Duodenal mucosa (tissue), 2 donors: ENCODE data around the gene ARHGAP22.

ENCODE experiments used
- H3K27ac ChIP-seq: one replicate; pipeline ENCODE4 v1.7.0; 2013; ENCODE audit warnings: low read depth, low read length
- H3K27me3 ChIP-seq, 2 donors: one replicate each; pipeline ENCODE4 v1.7.0; 2013; ENCODE audit warnings: low read length in 2 of 2, control low read depth in 1 of 2; ENCODE audit not compliant: insufficient read depth in 2 of 2, control insufficient read depth in 1 of 2
- H3K36me3 ChIP-seq, 2 donors: one replicate each; pipeline ENCODE4 v1.7.0; 2013; ENCODE audit warnings: low read length in 2 of 2, control low read depth in 1 of 2; ENCODE audit not compliant: insufficient read depth in 2 of 2, control insufficient read depth in 1 of 2
- H3K4me1 ChIP-seq, 2 donors: one replicate each; pipeline ENCODE4 v1.7.0; 2013; ENCODE audit warnings: low read length in 2 of 2, control low read depth in 1 of 2; ENCODE audit not compliant: insufficient read depth in 2 of 2, control insufficient read depth in 1 of 2
- H3K4me3 ChIP-seq, 2 donors: one replicate each; pipeline ENCODE4 v1.7.0; 2013; ENCODE audit warnings: low read length in 2 of 2, low read depth in 1 of 2
- H3K9ac ChIP-seq, 2 donors: one replicate each; pipeline ENCODE4 v1.7.0; 2013; ENCODE audit warnings: low read length in 2 of 2, low read depth in 1 of 2
- H3K9me3 ChIP-seq, 2 donors: one replicate each; pipeline ENCODE4 v1.7.0; 2013; ENCODE audit warnings: low read length in 2 of 2, control low read depth in 1 of 2; ENCODE audit not compliant: control insufficient read depth in 1 of 2

ARHGAP22 gene

DNA sequence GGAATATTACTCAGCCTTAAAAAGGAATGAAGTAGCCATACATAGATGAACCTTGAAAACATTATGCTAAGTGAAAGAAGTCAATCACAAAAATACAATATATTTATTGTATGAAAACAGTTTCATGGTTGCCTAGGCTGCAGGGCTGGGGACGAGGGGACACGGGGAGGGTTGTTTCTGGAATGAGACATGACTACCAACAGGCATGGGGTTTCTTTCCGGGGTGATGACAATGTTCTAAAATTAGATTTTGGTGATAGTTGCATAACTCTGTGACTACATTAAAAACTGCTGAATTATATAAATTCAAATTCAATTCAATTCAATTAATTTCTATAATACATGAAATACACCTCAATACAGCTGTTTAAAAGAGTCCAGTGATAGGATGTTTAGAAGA, 88.0 kb downstream of the ARHGAP22 start:
- peaks cover 4 to 5% of the 10 kb centered on the region in 2 donors for H3K27me3 ChIP-seq
- no peak overlapping the region for H3K9ac ChIP-seq
- H3K4me3 ChIP-seq = no peak overlapping the region
- peaks cover 0 to 3% of the 10 kb centered on the region in 2 donors for H3K9me3 ChIP-seq
- H3K4me1 ChIP-seq = no peaks in the 10 kb centered on the region
- H3K36me3 ChIP-seq = no peaks in the 10 kb centered on the region
- H3K27ac ChIP-seq = no peak overlapping the region

DNA sequence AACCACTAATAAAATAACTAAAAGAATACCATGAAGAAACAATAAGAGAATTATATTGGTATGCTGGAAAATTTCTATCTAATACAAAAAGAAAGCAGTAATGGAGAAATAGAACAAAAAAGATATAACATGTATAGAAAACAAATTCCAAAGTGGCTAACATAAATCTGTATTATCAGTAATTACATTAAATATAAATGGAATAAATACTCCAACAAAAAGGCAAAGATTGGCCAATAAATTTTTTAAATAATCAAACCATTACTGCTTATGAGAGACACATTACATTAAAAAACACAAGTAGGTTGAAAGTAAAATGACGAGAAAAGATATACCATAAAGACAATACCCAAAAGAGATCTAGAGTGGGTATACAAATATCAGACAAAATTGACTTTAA, 90.0 kb downstream of the ARHGAP22 start:
- Histone ChIP-seq H3K4me3 (no peak overlapping the region), H3K27me3 (no peaks in the 10 kb centered on the region), H3K4me1 (no peaks in the 10 kb centered on the region), H3K9ac (no peak overlapping the region), H3K36me3 (no peaks in the 10 kb centered on the region), H3K27ac (no peak overlapping the region), H3K9me3 (peaks cover 0 to 3% of the 10 kb centered on the region in 2 donors)

DNA sequence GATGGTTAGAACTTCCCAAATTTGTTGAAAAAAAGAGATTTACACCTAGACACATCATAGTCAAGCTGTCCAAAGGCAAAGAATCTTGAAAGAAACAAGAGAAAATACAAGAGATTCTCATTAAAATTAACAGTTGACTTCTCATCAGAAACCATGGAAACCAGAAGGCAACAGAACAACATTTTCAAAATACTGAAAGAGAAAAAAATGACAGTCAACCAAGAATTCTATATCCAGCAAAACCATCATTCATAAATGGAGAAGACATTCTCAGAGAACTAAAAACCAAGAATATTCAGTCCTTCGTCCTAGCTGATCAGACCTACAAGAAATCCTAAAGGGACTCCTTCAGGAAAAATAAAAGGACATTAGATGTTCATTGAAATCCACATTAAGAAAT, 90.6 kb downstream of the ARHGAP22 start:
- peaks cover 0 to 3% of the 10 kb centered on the region in 2 donors for H3K9me3 ChIP-seq
- H3K27me3 ChIP-seq = no peaks in the 10 kb centered on the region
- no peak overlapping the region for H3K9ac ChIP-seq
- H3K4me3 ChIP-seq = no peak overlapping the region
- H3K4me1 ChIP-seq = no peaks in the 10 kb centered on the region
- H3K36me3 ChIP-seq = no peaks in the 10 kb centered on the region
- H3K27ac ChIP-seq = no peak overlapping the region

DNA sequence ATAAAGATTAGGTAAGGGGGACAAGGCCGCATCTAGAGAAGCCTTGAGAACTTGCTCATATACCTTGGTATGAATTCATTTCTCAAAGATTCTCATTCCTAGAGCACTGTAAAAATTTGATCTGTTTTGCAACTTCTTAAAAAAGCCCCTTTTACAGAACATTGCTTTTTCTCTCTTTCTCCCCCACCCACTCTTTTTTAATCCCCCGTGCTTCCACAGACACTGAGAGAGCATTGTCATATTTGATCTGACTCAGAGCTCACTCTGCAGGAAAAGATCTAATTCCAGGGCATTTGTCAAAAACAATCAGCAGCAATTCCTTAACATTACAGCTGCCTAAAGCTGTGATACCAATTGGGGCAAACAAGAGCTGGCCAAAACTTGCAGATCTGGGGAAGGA, 92.0 kb downstream of the ARHGAP22 start:
- H3K4me3 ChIP-seq = no peak overlapping the region
- no peaks in the 10 kb centered on the region for H3K27me3 ChIP-seq
- H3K9ac ChIP-seq = no peak overlapping the region
- peaks cover 4% of the 10 kb centered on the region in 2 donors for H3K4me1 ChIP-seq
- no peaks in the 10 kb centered on the region for H3K36me3 ChIP-seq
- H3K27ac ChIP-seq = no peak overlapping the region
- H3K9me3 ChIP-seq = peaks cover 0 to 3% of the 10 kb centered on the region in 2 donors

DNA sequence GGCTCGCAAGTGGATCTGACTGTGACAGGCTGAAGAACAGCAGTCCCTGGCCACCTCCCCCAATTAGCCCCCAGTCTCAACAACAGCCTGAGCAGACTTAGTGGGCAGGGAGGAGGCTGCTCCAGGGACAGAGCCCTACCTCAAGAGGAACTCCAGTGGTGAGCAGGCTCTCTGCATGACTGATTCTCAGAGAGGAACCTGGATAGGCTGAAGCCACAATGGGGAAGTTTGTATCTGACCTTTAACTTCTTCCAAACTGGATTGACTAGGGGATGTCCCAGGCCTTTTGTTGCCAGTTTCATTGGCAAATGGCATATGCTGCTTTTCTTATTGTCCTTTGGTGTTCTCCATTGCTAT, 93.0 kb downstream of the ARHGAP22 start:
- no peaks in the 10 kb centered on the region for H3K36me3 ChIP-seq
- H3K9me3 ChIP-seq = peaks cover 0 to 3% of the 10 kb centered on the region in 2 donors
- no peak overlapping the region for H3K4me3 ChIP-seq
- H3K27me3 ChIP-seq = no peaks in the 10 kb centered on the region
- H3K9ac ChIP-seq = no peak overlapping the region
- H3K4me1 ChIP-seq = peaks cover 4% of the 10 kb centered on the region in 2 donors
- H3K27ac ChIP-seq = no peak overlapping the region

DNA sequence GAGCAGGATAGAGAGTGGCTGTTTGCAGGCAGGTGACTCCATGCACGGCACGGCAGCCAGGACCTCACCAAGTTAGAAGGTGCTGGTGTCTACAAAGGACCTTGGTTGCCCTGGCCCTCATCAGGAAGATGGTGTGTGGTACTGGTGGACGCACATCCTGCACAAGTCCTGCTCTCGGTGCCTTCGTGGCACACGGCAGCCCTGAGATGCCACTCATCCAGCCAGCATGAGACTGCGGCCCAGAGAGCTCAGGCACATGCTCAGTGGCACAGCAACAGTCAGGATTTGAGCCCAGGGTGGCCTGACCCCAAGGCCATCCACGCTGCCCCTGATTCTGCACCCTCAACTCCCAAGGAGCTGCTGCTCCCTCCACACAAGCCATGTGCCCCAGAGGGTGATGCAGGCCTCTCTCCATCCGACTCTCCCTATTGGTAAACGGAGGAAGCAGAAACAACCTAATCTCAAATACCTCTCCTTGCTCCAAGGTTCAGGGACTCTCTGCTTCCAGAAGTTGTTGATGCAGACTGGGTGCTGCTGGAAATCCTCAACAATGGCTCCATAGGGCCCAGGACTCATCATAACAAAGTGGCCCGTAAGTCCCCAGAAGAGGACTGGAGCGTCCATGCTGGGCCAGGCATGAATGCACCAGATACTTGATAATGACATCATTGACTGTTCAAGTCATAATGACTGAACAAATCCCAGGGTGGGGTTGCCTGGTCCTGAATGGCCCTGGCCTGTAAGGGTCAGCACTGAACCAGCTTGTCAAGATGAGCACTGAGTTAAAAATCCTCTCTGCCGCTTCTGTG, 93.6 kb downstream of the ARHGAP22 start:
- peaks cover 4% of the 10 kb centered on the region in 2 donors for H3K4me1 ChIP-seq
- no peak overlapping the region for H3K4me3 ChIP-seq
- no peaks in the 10 kb centered on the region for H3K27me3 ChIP-seq
- H3K27ac ChIP-seq = no peak overlapping the region
- H3K36me3 ChIP-seq = no peaks in the 10 kb centered on the region
- H3K9ac ChIP-seq = no peak overlapping the region
- H3K9me3 ChIP-seq = peaks cover 0 to 3% of the 10 kb centered on the region in 2 donors

DNA sequence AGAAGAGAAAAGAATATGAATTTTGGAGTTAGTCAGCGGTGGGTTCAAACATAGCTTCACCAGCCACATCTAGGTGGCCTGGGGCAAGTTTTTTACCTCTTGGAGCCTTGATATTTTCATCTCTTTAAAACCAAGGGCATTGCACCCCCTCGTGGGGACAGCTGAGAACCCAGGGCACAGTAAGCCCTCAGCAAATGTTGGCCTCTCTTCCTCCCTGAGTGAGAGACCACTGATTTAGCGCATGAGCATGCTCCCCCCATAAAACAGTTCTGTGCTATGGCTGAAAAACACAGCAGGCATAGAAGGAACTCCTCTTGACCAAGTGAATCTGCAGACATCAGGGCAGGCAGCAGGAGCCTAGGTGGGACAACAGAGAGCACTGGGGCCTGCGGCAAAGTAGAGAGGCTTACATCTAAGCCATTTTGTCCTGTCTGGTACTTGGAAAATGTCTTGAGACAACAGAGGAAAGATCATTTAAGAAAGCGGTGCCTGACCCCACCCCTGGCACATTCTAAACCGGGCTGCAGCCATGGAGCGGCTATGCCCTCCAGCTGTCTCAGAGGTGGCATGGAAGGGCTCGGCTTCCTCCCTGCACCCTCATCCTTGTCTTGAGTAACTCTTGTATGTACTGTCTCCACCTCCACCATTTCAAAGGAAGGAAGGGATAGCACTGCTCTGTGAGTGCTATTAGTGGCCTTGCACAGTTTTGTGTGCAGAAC, 94.7 kb downstream of the ARHGAP22 start:
- no peaks in the 10 kb centered on the region for H3K9me3 ChIP-seq
- no peak overlapping the region for H3K9ac ChIP-seq
- H3K27me3 ChIP-seq = no peaks in the 10 kb centered on the region
- no peak overlapping the region for H3K27ac ChIP-seq
- H3K4me3 ChIP-seq = no peak overlapping the region
- no peaks in the 10 kb centered on the region for H3K36me3 ChIP-seq
- peaks cover 4% of the 10 kb centered on the region in 2 donors for H3K4me1 ChIP-seq

DNA sequence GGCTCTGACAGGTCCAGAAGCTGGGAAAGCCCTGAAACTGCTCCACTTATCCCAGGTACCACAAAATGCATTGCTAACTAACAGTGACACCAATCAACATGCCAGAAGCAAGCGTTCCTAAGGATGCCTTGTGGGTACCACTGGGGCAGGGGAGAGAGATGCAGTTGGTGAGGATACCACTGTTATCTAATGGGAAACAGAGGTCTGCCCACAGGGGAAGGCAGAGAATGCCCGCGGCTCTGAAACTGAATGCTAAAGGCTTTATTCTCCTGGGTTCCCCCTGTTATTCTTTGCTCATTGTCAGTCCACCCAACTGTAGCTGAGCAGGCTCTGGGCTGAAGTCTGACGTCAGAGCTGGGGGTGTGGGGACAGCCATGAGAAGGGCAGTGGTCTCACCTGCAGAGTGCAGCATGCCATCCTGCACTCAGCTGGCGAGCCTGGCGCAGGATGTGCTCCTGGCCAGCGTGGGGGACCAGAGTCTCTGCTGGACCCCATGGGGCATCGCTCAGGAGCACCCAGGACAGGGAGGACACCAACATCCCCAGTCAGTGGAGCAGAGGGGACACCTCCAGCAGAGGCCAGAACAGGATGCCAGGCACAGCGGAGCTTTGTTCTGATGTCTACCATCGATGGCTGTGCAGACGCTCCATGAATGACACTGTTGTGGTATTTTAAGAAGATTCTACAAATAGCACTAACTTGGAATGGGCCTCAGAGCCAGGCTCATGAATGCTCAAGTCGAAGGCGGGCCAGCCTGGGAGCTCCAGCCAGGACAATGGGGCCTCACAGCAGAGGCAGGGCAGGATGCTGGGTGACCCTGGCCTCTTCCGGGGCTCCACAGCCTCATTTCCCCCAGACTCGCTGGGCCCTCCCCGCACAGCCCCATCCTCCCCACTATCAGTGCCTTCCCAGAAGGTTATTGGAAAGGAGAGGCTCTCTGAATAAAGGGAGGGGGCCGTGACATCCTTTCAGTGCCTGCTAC, 95.8 kb downstream of the ARHGAP22 start:
- no peaks in the 10 kb centered on the region for H3K36me3 ChIP-seq
- H3K9me3 ChIP-seq = no peaks in the 10 kb centered on the region
- H3K4me1 ChIP-seq = peaks cover 4% of the 10 kb centered on the region in 2 donors
- no peaks in the 10 kb centered on the region for H3K27me3 ChIP-seq
- no peak overlapping the region for H3K27ac ChIP-seq
- H3K4me3 ChIP-seq = no peak overlapping the region
- H3K9ac ChIP-seq = no peak overlapping the region

DNA sequence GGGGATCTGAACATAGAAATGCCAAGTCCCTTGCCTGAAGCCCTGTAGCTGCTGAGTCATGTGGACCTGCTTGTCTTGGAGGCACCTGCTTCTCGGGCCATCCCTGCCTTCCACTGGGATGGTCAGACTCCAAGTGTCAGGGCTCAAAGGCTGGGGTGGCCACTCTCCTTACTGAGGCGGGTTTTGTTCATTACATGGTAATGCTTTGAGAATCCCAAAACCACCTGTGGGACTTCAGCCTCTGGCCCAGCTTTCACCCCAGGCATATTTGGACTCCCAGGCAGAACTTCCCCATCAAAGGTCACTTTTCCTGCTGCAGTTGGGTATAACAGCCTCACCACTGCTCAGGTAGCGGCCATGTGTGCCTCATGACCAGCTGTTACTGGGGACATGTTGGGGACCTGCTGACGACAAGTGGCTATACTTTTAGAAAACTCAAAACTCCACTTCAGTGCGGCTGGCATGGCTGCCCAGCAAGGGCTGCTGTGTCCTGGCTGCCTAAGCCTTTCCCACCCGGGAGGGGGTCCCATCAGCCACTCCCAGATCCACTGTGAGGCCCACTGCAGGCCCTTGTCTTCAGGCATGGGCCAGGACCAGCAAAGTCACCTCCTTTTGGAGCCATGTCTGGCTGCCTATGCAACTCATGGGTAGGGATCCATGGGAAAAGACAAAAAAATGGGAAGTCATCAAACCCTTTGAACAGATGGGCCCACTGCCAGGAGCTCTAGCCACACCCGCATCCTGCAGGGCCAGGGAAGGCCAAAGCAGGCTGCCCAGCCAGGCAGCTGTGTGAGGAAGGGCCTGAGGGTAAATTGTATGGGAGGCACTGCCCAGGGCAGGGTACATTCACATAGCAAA, 96.7 kb downstream of the ARHGAP22 start:
- no peak overlapping the region for H3K9ac ChIP-seq
- H3K4me1 ChIP-seq = peaks cover 4% of the 10 kb centered on the region in 2 donors
- H3K9me3 ChIP-seq = no peaks in the 10 kb centered on the region
- H3K4me3 ChIP-seq = no peak overlapping the region
- no peak overlapping the region for H3K27ac ChIP-seq
- no peaks in the 10 kb centered on the region for H3K36me3 ChIP-seq
- H3K27me3 ChIP-seq = no peaks in the 10 kb centered on the region
